Measurements from ENCODE around the gene PPP4R3A. TPM values are rescaled to one million over a fixed set of nuclear protein-coding genes. Genes with fewer than 3 reads are reported as not detected.
A peak's percentile ranks its signal among the peaks of the same experiment; 100 is the strongest.
"Not testable (repeated sequence)": the region's sequence is repeated elsewhere in the genome, so short reads cannot be mapped to it uniquely, and the experiment has no call there.

PPP4R3A gene
- total RNA-seq, 2 donors from 2014 or later = 44.3 to 49.5 TPM

GRCh38 chr14:91509083-91509877, 830 bp downstream of the PPP4R3A start:
- DNase-seq (peak; percentile 37), ATAC-seq (peak; percentile 17 to 37)
- intact Hi-C loops (cut with DNase I) = no loop called here

- no peak for DNase-seq
- ATAC-seq = no peak
- intact Hi-C loops (cut with DNase I) = no loop called here
These were observed 2.0 kb downstream of the PPP4R3A start for GRCh38 chr14:91508105-91508504.

GRCh38 chr14:91506226-91506625, 3.9 kb downstream of the PPP4R3A start:
- ATAC-seq (no peak), DNase-seq (no peak)
- intact Hi-C loops (cut with DNase I) = no loop called here

GRCh38 chr14:91503000-91503504, 7.1 kb downstream of the PPP4R3A start:
- ATAC-seq (no peak), DNase-seq (no peak)
- intact Hi-C loops (cut with DNase I) = no loop called here

GRCh38 chr14:91501951-91502930, 7.9 kb downstream of the PPP4R3A start:
- ATAC-seq (no peak), DNase-seq (no peak)
- intact Hi-C loops (cut with DNase I) = no loop called here

- DNase-seq (no peak), ATAC-seq (no peak)
- intact Hi-C loops (cut with DNase I) = no loop called here
These were observed 8.8 kb downstream of the PPP4R3A start for GRCh38 chr14:91501348-91501747.

- intact Hi-C loops (cut with DNase I) = no loop called here
- ATAC-seq (no peak), DNase-seq (no peak)
These were observed 13.3 kb downstream of the PPP4R3A start for GRCh38 chr14:91496790-91497189.

GRCh38 chr14:91494392-91495065, 15.6 kb downstream of the PPP4R3A start:
- intact Hi-C loops (cut with DNase I); DNase-seq; ATAC-seq: not testable (repeated sequence)

- peak in 1 of 2 donors; percentile 56 for ATAC-seq
- intact Hi-C loops (cut with DNase I) = no loop called here
- no peak for DNase-seq
These were observed 16.9 kb downstream of the PPP4R3A start for GRCh38 chr14:91493169-91493568.

GRCh38 chr14:91484744-91485143, 25.4 kb downstream of the PPP4R3A start:
- ATAC-seq (no peak), DNase-seq (no peak)
- intact Hi-C loops (cut with DNase I) = no loop called here

- ATAC-seq (no peak), DNase-seq (no peak)
- intact Hi-C loops (cut with DNase I) = no loop called here
These were observed 25.9 kb downstream of the PPP4R3A start for GRCh38 chr14:91484186-91484585.

GRCh38 chr14:91482263-91483013, 27.7 kb downstream of the PPP4R3A start:
- intact Hi-C loops (cut with DNase I) = no loop called here
- DNase-seq (no peak), ATAC-seq (peak; percentile 15 to 33)

GRCh38 chr14:91477388-91477787, 32.7 kb downstream of the PPP4R3A start:
- intact Hi-C loops (cut with DNase I) = no loop called here
- ATAC-seq = no peak
- DNase-seq = no peak

GRCh38 chr14:91473046-91473445, 37.1 kb downstream of the PPP4R3A start:
- DNase-seq = no peak
- no peak for ATAC-seq
- intact Hi-C loops (cut with DNase I) = no loop called here

- no peak for DNase-seq
- intact Hi-C loops (cut with DNase I) = no loop called here
- no peak for ATAC-seq
These were observed 39.9 kb downstream of the PPP4R3A start for GRCh38 chr14:91470216-91470615.

GRCh38 chr14:91466192-91466591, 43.9 kb downstream of the PPP4R3A start:
- DNase-seq (no peak), ATAC-seq (no peak)
- intact Hi-C loops (cut with DNase I) = no loop called here

- intact Hi-C loops (cut with DNase I) = no loop called here
- DNase-seq = no peak
- no peak for ATAC-seq
These were observed 45.4 kb downstream of the PPP4R3A start for GRCh38 chr14:91464615-91465205.

- ATAC-seq (no peak), DNase-seq (no peak)
- intact Hi-C loops (cut with DNase I) = no loop called here
These were observed 51.5 kb downstream of the PPP4R3A start for GRCh38 chr14:91458612-91459011.

All from left cardiac atrium (tissue), 4 donors.